Retinal pigment epithelial cell (primary cell): ENCODE measurements around the gene HDAC9.

Experiments used
- DNase-seq: peaks from one replicate; pipeline ENCODE4 v3.0.0-alpha.2; 2010; ENCODE audit warnings: low read depth
- H3K4me3 ChIP-seq: 2 replicates; pipeline ENCODE4 v1.5.1; 2011; ENCODE audit warnings: mild to moderate bottlenecking, low read length, control low read depth, moderate library complexity
- CTCF ChIP-seq: conservative IDR thresholded peaks from 2 replicates; pipeline ENCODE4 v1.5.1; 2011; ENCODE audit warnings: low read depth, low read length, control low read depth, inconsistent platforms

HDAC9 gene

GRCh38 chr7:18459484-18460245 lies 35.9 kb upstream of the HDAC9 start:
- no peak for DNase-seq
- no peak for TF ChIP-seq CTCF
- no peak overlapping the region for H3K4me3 ChIP-seq

GRCh38 chr7:18461785-18462467 lies 33.6 kb upstream of the HDAC9 start:
- DNase-seq: no peak
- TF ChIP-seq CTCF: no peak
- no peak overlapping the region for H3K4me3 ChIP-seq

- H3K4me3 ChIP-seq: no peak overlapping the region
- no peak for DNase-seq
- no peak for TF ChIP-seq CTCF
Observed at GRCh38 chr7:18464830-18465229, 30.7 kb upstream of the HDAC9 start.

- TF ChIP-seq CTCF: no peak
- DNase-seq: no peak
- no peak overlapping the region for H3K4me3 ChIP-seq
Observed at GRCh38 chr7:18467011-18467410, 28.5 kb upstream of the HDAC9 start.

- no peak for DNase-seq
- H3K4me3 ChIP-seq: no peak overlapping the region
- TF ChIP-seq CTCF: no peak
Observed at GRCh38 chr7:18468795-18469194, 26.8 kb upstream of the HDAC9 start.

GRCh38 chr7:18469316-18469715 lies 26.2 kb upstream of the HDAC9 start:
- DNase-seq: no peak
- no peak for TF ChIP-seq CTCF

GRCh38 chr7:18471476-18472160 lies 23.9 kb upstream of the HDAC9 start:
- DNase-seq: no peak
- no peak for TF ChIP-seq CTCF

More at GRCh38 chr7:18469316-18469715, 26.2 kb upstream of the HDAC9 start:
- no peak overlapping the region for H3K4me3 ChIP-seq

More at GRCh38 chr7:18471476-18472160, 23.9 kb upstream of the HDAC9 start:
- no peak overlapping the region for H3K4me3 ChIP-seq
